ENCODE results near the gene GALK1.

The GALK1 gene

DNA sequence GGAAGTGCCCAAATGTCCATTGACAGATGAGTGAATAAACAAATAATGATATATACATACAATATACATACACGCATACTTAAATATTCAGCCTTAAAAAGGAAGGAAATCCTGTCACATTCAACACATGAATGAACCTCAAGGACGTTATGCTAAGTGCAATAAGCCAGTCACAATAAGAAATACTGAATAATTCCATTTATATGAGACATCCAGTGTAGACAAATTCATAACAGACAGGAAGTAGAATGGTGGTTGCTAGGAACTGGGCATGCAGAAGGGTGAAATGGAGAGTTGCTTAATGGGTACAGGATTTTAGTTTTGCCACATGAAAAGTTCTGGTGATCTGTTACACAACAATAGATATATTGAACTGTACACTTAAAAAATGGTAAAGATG lies 52.5 kb downstream of the GALK1 start:
- Histone ChIP-seq H3K9me3 (replicated peaks; ENCODE audit: low read length) (no peaks in the 10 kb centered on the region), H3K36me3 (ENCODE audit: insufficient read depth, low read length) (peaks cover 14% of the 10 kb centered on the region), H3K4me2 (ENCODE audit: low read length) (no peak overlapping the region), H3K9ac (ENCODE audit: low read depth, low read length) (no peak overlapping the region), H3K27me3 (ENCODE audit: control insufficient read depth, insufficient read depth, low read length) (peaks cover 4% of the 10 kb centered on the region), H3K4me3 (ENCODE audit: low read length) (no peak overlapping the region), H3K4me1 (ENCODE audit: control insufficient read depth, insufficient read depth, low read length) (peaks cover 7% of the 10 kb centered on the region)
